OCI-LY3 (cell line): ENCODE measurements around the gene TOP3A.

ENCODE experiments used
- EZH2phosphoT487 ChIP-seq: fragments of 200-600 bp; shearing (Covaris generic); IDR thresholded peaks from 2 replicates; pipeline ENCODE4 v1.6.1; 2018; ENCODE audit warnings: antibody characterized with exemption, mixed run types, low read depth
- TF ChIP-seq, protein P1 (sequence below): fragments of 200-600, 300-600 bp; sonication (generic); IDR thresholded peaks from 2 replicates; pipeline ENCODE4 v1.5.1; 2014; ENCODE audit warnings: antibody characterized with exemption, low read length, low read depth

DNA sequence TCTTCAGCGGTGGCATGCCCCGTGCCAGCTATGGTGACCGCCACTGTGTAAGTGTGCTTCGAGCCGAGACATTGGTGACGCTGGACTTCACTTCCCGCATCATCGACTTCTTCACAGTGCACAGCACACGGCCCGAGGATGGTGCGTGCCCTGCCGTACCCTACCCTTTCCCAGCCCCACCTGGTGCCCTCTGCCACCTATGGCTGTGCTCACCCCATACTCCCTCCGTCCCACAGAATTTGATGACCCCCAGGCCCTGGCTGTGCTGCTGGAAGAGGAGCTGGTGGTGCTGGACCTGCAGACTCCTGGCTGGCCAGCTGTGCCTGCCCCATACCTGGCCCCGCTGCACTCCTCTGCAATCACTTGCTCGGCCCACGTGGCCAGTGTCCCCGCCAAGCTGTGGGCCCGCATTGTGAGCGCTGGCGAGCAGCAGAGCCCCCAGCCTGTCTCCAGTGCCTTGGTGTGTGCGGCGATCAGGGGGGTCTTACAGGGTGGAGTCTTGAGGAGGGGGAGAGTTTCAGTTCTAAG is 79.9 kb downstream of the TOP3A start:
- TF ChIP-seq, protein P1, sequence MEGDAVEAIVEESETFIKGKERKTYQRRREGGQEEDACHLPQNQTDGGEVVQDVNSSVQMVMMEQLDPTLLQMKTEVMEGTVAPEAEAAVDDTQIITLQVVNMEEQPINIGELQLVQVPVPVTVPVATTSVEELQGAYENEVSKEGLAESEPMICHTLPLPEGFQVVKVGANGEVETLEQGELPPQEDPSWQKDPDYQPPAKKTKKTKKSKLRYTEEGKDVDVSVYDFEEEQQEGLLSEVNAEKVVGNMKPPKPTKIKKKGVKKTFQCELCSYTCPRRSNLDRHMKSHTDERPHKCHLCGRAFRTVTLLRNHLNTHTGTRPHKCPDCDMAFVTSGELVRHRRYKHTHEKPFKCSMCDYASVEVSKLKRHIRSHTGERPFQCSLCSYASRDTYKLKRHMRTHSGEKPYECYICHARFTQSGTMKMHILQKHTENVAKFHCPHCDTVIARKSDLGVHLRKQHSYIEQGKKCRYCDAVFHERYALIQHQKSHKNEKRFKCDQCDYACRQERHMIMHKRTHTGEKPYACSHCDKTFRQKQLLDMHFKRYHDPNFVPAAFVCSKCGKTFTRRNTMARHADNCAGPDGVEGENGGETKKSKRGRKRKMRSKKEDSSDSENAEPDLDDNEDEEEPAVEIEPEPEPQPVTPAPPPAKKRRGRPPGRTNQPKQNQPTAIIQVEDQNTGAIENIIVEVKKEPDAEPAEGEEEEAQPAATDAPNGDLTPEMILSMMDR = no peak
- TF ChIP-seq EZH2phosphoT487 = no peak
